ENCODE results near the gene CUEDC1.
"Not testable (repeated sequence)": the region's sequence is repeated elsewhere in the genome, so short reads cannot be mapped to it uniquely, and the experiment has no call there.

Gene CUEDC1

DNA sequence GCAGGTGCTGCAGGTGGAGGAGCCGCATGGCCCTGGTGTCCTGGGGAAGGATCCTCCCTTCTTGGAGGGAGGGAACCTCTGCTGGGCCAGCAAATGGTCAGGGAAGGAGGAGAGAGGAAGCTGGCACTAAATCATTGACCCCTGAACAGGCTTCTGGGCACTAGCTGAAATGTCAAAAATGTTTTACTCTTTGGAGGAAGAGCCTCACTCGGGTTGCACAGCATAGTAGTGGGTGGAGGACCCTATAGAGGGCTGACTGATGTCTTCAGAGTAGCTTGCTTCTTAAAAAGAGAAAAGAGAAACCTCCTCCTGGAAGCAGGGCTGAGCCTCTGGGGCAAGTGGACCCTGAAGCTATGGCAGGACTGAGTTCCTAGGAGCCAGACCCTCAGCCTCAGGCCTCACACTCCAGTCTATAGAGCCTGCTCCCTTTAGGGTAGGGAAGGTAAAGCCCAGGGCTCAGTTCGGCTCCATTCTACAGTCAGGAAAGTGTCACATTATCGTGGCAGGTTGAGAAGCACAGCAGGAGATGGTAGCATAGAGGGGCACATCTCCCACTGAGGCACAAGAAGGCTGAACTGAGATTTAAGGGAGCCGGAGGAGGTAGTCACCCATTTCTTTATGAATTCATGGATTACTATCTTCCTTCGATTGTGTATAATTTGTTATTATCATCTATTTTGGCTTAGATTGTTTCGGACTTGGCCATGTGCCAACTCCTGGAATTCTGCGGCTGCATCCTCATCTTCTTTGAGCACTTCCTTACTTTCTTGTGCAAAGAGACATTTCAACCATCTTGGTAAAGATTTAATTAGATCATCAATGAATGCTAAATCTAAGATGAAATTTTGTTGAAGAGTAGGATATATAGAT is 7.3 kb upstream of the CUEDC1 start:
- in situ Hi-C loops (cut with MboI; ENCODE audit: low sequenced_read_pairs), result no loop called here

DNA sequence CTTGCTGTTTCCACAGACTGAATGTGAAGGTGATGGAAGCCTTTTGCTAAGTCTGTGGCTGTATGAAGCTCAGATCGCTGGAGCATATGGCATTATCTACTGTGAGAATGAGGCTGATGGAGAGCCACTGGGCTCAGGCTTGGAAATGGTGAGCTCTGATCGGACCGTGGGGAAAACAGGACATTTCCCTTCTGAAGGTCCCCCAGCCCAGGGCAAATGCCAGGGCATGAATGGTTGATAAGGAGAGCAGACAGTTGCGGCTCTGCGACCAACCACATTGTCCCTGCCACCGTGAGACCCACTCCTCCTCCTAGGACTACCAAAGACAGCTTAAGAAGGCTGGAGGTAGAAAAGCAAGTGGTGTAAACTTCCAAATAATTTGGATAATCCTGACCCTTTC is 4.7 kb upstream of the CUEDC1 start:
- in situ Hi-C loops (cut with MboI; ENCODE audit: low sequenced_read_pairs), result no loop called here

DNA sequence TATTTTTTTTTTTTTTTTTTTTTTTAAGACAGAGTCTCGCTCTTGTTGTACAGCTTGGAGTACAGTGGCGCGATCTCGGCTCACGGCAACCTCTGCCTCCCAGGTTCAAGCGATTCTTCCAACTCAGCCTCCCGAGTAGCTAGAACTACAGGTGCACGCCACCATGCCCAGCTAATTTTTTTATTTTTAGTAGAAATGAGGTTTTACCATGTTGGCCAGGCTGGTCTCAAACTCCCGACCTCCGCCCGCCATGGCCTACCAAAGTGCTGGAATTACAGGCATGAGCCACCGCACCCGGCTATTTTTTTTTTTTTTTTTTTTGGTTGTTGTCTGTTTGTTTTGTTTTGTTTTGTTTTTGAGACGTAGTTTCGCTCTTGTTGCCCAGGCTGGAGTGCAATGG is 3.2 kb upstream of the CUEDC1 start:
- in situ Hi-C loops (cut with MboI; ENCODE audit: low sequenced_read_pairs), result not testable (repeated sequence)

DNA sequence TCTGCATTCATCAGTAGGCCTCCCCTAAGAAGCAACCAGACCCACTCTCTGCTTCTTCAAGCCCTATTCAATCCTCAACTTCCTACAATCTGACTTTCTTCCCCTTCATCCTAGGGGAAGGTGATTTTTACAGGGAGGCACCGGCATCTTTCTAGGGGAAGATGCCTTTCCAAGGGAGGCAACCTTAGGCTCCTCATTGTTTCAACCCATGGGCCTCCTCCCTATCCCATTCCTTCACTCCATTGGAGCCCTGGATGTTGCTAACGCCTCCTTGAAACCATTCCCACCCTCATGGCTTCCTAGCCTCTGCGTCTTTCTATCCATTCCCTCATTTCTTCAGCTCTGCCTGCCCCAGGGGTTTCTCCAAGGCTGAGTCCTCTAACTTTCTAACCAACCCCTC is 2.7 kb upstream of the CUEDC1 start:
- in situ Hi-C loops (cut with MboI; ENCODE audit: low sequenced_read_pairs), result no loop called here

DNA sequence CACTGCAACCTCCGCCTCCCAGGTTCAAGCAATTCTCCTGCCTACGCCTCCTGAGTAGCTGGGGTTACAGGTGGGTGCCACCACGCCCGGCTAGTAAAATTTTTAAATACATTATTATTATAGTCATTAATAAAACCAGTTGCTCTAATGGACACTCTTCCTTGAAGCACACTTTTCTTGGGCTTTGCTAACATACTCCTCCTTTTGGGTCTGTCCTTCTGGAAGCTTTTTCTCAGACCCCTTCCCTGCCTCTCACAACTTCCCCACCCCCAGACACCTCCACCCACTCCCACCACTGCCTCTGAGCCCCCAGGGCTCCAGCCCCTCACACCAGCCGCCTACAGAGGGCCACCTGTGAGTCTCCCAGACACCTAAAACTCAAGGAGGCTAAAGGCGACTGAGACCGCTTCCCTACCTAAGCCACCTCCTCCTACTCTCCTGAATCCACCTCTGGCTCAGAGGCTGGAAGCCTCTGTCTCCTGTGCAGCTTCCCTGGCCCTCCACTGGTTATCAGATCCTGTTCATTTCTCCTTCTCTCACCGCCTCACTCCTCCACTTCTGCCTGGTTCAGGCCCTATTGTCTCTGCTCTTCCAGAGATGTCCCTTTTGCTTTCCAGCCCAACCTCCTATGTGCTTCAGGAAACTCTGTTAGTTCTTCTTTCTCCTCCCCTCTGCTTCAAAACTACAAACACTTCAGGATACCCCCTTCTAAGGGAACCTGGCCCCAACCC is 2.1 kb upstream of the CUEDC1 start:
- in situ Hi-C loops (cut with MboI; ENCODE audit: low sequenced_read_pairs), result no loop called here

DNA sequence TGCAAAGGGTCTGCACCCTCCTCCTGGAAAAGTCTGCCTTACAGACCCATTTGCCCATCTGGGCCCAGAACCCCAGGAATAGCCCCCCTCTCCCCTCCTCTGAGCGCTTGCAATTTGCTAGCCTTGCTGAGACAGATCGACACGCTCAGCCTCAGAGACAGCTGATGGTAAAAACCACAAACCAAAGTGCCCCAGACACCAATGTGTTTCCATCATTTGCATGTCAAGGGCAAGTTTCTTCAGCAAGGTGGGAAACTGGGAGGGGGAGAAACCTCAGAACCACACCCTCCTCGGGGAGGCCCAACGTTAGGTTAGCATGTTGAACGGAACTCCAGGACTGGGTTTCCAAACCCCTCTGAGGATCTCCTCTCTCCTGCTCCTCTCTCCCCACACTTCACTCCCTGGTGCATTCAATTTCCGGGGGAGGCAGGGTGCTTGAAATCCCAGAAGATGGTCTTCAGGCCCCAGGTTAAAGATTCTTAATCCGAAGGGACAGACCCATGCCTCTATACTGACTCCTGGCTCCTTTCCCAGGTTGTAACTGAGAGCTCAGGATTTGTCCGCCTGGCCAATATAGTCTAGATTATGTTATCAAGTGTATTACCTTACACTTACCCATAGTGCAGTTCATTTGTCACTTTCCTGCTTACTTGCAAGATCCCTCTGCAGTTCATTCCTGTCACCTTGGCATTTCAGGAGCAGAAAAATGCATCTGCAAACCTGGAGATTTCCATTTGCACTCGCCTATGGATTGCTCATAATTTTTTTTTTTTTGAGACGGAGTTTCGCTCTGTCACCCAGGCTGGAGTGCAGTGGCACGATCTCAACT is 1.3 kb upstream of the CUEDC1 start:
- in situ Hi-C loops (cut with MboI; ENCODE audit: low sequenced_read_pairs), result no loop called here

DNA sequence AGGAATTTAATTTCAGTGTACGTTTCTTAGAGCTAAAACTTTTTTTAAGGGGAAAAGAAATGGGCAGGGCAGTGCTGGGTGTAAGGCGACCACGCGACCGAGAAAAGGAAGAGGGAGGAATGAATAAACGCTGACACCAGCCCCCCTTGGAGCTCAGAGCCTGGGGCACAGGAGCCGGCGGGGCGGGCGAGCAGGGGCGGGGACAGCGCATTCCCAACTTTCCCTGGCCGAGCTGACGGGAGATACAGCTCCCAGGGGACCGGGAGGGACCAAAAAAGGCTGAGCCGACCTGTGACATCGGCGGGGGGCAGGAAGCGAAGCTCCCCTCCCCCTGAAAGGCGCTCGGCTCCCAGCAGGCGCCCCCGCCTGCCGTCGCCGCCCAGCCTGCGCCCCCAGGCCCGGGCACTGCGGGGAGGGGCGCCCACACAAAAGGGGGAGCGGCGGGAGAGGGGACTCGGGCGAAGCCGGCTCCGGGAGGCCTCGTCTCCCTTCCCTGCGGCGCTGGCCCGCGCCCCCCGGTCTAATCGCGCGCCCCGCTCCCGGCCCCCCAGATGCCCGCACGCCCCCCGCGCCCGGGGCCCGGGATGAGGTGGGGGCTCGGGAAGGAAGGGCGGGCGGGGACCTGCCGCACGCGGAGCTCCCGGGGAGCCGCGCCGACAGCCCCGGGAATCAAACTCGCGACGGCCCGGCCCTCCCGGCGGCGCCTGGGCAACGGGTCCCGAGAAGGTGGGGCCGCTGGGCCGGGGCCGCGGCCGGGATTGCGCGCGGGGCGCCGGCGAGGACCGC is 622 bp downstream of the CUEDC1 start:
- in situ Hi-C loops (cut with MboI; ENCODE audit: low sequenced_read_pairs), result no loop called here

DNA sequence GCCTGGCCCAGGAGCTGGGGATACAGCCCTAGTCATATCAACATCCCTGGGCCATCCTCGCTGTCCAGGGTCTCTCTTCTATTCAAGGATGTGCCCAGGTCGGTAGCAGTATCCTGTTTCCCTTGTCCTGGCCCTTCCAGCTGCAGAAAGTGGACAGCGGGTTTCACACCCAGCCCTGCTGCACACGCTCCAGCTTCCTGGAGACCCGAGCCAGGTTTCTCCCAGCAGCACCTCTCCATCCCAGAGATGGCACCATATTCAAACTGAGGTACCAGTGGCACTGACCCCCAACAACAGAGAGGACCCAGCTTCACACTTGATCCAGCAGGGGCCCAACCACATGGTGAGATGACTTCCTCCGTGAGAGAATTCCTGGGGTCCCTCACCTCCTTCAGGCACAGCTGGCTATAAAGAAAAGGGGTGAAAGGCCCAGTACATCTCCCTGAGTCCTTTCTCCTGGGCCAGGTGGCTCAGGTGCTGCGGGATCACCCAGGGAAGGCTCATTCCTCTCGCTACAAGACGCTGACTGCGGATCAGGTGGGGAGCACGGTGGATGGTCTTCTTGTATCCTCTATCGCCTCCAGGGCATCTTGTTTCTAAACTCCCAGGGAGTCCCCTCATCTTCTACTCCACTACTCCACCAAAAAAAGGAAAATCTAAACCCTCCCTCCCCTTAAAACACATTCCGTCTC is 1.4 kb downstream of the CUEDC1 start:
- in situ Hi-C loops (cut with MboI; ENCODE audit: low sequenced_read_pairs), result no loop called here

DNA sequence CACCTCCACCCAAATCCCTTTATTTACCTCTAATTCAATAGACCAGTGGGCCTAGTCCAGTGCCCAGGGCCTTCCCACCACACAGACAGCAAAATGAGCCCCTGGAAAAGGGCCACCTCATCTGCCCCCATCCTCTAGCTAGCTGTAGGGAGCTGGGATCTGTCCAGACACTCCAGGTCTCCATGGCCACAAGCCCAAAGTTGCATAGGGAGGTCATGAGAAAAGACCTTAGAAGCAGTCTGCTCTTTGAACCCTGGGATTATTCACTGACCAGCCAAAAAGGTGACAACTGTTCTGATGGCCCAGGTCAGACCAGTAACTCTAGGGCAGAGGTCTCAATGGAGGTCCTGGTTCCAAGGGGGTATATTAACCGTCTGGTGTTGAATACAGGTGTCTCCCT is 2.0 kb downstream of the CUEDC1 start:
- in situ Hi-C loops (cut with MboI; ENCODE audit: low sequenced_read_pairs), result no loop called here

DNA sequence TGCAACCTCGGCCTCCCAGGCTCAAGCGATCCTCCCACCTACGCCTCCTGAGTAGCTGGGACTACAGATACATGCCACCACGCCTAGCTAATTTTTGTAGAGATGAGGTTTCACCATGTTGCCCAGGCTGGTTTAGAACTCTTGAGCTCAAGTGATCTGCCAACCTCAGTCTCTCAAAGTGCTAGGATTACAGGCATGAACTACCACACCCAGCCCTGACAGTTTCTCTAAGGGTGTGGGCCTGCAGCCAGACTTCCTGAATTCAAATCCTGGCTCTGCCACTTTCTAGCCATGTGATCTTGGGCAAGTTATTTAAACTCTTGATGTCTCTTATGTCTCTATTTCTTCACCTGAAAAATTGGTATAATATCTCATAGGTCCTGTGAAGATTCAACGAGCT is 5.6 kb downstream of the CUEDC1 start:
- in situ Hi-C loops (cut with MboI; ENCODE audit: low sequenced_read_pairs), result no loop called here

DNA sequence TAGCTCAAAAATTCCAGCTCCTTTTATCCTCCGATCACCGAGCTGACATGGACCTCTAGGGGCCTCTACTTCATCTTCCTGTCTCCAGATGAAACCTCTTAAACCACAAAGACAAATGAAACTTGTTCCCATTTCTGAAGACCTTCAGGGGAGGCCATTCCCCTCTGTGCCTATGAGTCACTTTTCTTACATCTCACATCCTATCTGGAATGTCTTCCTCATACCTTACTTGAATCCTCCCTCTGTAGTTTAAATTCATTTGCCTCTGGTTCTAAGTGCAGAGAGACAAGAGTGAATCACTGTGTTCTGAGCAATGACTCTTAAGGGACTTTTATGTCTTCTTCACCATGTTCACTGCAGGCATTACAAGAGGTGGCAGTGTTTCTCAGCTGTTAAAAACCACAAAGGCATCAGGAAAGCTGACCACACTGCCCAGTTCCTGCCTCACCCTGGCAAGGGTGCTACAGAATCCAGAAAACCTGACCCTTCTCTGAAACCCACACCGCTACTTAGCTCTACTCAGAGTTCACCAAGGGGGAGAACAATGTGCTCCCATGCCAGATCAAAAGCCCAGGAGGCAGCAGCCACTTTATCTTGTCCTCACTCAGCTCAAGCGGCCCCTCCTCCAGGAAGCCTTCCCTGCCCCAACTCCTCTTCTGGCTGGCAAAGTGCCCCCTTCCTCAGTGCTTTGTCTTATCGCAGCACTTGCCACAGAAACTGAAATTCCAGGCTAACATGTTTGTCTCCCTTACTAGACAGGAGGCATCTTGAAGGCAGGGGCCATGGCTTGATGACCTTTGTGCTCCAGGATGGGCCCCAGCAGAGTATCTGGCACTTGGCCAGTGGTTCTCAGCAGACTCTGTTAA is 6.4 kb downstream of the CUEDC1 start:
- in situ Hi-C loops (cut with MboI; ENCODE audit: low sequenced_read_pairs), result no loop called here

DNA sequence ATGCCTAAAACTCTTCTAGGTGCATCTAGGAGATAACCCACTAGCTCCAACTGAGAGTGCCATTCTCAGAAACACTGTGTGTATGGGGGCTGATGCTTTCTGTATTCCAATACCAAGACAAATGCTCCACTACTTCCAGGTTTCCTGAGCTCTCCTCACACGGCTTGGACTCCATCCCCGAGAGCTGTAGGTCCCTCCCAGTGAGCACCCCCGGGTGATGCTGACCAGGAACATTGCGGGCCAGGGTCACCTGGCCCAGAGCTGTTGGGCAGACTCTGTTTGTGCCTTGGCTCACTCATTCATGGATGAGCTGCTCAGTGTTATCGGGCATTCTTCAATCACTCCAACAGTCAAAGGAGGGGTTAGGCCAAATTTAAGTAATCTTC is 7.0 kb downstream of the CUEDC1 start:
- in situ Hi-C loops (cut with MboI; ENCODE audit: low sequenced_read_pairs), result no loop called here

DNA sequence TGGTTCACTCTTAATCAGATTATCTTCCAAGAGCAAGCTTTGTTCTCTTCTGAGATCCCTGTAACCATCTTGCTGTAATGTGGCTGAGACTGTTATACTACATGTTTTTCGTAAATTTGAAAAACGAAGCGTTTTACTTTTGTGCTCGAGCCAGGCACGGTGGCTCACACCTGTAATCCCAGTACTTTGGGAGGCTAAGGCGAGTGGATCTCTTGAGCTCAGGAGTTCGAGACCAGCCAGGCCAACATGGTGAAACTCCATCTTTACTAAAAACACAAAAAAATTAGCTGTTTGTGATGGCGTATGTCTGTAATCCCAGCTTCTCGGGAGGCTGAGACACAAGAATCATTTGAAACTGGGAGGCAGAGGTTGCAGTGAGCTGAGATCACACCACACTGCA is 7.8 kb downstream of the CUEDC1 start:
- in situ Hi-C loops (cut with MboI; ENCODE audit: low sequenced_read_pairs), result no loop called here

DNA sequence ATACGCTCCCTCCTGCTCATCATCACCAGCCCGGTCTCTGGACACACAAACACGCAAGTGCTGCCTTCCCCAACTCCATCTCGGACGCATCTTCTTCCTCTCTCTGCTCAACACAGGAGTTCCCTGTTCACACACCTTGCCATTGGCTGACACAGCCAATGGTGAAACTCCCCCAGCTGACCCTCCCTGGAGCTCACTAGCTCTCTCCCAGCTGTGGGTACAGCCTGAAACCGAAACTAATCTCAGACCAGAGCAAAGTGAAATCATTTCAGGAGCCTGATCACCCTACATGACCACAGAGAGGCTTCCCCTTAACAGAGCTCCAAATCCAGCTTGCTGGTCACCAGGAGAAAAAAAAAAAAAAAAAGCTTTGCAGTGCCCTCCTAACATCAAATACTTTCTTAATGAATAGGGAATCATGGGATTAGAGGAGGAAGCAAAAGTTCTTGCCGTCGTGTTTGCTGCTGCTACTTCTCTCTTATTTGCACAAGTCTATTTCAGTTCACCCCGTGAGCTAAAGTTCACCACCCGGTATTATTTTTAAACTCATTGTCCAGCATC is 8.3 kb downstream of the CUEDC1 start:
- in situ Hi-C loops (cut with MboI; ENCODE audit: low sequenced_read_pairs), result no loop called here

DNA sequence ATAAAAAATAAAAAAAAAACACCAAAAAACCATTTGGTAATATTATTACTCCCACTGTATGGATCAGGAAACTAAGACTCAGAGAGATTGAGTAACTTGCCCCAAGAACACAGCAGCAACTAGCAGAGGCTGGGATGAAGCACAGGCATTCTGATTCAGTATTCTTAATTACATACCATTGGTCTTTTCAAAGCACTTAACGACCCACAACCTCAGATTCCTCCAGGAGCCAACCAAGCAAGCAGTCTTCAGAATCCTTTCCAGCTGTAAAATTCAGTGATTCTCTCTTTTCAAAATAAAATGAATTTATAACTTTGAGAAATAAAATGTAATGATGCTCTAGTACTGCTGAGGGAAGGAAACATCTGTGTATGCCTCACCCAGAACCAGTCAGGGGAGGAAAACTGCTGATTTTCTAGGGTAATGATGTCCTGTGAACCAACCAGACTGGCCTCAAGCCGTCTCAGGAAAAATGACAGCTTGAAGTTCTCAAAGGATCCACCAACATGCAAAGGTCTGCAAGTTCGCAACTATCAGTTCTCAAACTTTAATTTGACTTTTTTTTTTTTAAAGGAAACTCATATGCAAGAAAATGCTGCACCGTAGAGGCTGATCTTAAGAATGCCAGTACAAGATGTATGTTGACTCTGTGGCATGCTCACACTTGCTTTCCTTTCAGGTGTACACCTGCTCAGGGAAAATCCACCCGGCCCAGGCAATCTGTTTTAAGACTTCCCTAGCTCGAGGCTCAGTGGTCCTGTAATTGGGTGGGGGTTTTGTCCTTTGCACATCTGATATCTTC is 9.0 kb downstream of the CUEDC1 start:
- in situ Hi-C loops (cut with MboI; ENCODE audit: low sequenced_read_pairs), result no loop called here

DNA sequence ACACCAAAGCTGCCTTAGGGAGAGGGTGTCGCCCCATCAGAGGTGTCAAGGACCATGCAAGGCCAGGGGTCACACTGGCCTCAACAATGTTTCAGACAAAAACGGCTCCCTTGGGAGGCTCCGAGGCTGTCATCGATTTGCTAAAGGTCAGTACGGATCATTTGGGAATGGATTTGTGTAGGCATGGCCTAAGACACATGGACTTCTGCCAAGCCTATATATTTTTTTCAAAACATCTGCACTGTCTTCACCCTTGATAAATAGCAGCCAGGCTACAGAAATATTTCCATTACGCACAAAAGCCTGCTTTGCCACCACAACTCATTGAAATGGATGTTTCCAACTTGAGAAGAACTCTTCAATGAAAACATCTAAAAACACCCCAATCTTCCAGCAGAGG is 10.3 kb downstream of the CUEDC1 start:
- in situ Hi-C loops (cut with MboI; ENCODE audit: low sequenced_read_pairs), result no loop called here

DNA sequence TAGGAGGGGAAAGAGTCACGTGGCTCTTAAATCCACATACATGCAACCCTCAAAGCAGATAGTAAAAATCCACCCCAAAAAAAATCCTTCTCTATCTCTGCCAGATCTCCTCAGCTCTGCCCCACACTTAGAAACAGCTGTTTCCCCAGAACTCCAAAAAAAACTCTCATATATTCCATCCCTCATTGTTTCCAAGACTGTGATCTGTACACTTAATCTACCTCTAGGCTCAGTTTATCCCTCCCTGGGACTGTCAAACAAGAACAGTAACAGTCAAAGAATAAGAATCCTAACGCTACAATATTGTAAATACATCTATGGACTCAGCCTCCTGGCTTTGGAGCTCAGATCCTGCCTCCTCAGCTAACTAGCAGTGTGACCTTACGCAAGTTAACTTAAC is 11.6 kb downstream of the CUEDC1 start:
- in situ Hi-C loops (cut with MboI; ENCODE audit: low sequenced_read_pairs), result no loop called here

DNA sequence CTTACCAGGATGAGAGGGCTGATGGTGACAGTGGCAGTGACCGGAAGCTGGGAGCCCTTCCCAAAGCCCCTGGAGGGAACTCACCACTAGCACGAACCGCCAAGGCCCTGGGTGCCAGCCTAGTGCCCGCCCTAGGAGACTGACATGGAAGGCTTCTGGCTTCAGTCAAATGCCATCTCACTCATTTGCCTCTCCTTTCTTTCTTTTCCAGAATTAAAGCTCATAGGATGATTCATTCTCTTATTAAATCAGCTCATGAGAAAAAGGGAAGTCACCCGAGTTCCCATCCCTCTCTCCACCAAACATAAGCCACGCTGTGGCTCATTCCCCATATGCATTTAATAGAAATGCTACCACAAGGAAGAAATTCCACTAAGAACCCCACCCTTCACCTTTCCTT is 12.1 kb downstream of the CUEDC1 start:
- in situ Hi-C loops (cut with MboI; ENCODE audit: low sequenced_read_pairs), result no loop called here

Measured in hTERT RPE-1 (cell line).